Body of pancreas (tissue), 4 donors: Measurements from ENCODE around the gene MYO5A.

ENCODE experiments used
- CTCF ChIP-seq, 7 experiments: fragments of 450-650 bp in 4 of 7; fragments of 200-600 bp in 3 of 7; sonication (generic) in 3 of 7; IDR thresholded peaks; one replicate each; pipeline ENCODE4 v1.5.1; 2016 to 2019; ENCODE audit warnings: antibody characterized with exemption in 7 of 7
- POLR2A ChIP-seq, 3 donors: fragments of 450-650 bp; IDR thresholded peaks; one replicate each; pipeline ENCODE4 v1.6.1; 2016; ENCODE audit warnings: antibody characterized with exemption in 3 of 3, mild to moderate bottlenecking in 2 of 3

DNA sequence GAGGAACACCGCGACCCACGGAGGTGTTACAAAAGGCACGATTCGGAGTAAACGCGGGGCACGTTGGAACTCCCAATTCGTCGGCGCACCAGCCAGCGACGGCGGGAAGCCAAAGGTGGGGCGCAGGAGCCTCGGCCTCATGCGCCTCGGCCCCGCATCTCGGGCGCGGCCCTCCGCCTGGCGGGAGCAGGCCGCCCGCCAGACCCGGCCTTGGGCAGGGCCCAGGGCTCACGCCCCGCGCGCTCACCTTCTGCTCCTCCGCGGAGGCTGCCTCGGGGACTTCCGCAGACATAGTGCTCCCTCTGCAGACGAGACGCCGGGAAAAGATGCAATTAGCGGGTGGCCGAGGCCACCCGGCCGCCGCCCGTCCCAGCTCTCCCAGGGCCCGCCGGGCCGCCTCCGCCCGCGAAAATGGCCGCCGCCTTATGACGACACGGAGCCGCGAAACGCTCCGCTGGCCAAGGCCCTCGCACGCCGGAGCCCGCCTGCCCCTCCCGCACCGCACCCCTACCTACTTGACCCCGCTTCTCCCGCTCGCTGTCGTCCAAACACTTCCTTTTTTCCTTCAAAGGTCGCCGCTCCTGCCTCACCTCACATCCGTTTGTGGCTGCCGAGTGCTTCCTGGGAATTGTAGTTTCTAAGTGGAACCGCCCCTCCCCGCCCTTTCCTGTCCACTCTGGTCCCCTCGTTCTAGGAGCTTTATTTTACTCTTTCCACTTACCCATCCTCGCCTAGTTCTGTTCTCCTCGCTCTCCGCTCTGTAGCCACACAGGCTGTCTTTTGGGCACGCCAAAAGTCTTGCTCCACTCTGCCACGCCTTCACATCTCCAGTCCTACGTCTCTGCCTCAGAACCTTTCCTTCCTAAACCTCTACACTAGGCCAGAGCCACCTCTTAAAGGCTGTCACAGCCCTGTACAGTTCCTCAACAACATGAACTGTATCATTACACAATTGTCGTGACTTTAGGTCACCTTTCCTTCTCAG is 40.2 kb upstream of the MYO5A start, which contains the start of gene ARPP19:
- TF ChIP-seq CTCF (IDR thresholded peaks at IDR 0.05) (peak in 2 of 7 experiments; percentile 11 to 19), POLR2A (IDR thresholded peaks at IDR 0.05) (peak; percentile 73 to 80 (median 74))
